ENCODE results near the gene PPDPF. TPM values are rescaled to one million over a fixed set of nuclear protein-coding genes. Genes with fewer than 3 reads are reported as not detected.

PPDPF gene
- polyA plus RNA-seq, 3 donors = 13.4 to 39.9 (median 26.1) TPM

DNA sequence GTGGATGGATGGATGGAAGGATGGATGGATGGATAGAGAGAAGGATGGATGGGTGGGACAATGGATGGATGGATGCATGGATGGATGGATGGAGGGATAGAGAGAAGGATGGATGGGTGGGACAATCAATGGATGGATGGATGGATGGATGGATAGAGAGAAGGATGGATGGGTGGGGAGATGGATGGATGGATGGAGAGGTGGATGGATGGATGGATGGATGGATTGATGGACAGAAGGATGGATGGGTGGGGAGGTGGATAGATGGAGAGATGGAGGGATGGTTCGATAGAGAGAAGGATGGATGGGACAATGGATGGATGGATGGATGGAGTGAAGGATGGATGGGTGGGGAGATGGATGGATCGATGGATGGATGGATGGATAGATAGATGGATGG is 28.0 kb upstream of the PPDPF start:
- 100% methylated on average over 2 of the region's 2 CpGs for whole genome bisulfite sequencing (ENCODE audit: insufficient coverage)
- no peak overlapping the region for H3K27ac ChIP-seq (ENCODE audit: low read depth in 1 of 2, low read length in 2 of 2)
- no peak overlapping the region for H3K4me3 Mint-ChIP-seq
- H2AFZ ChIP-seq (ENCODE audit: insufficient read depth, low read depth, low read length, poor library complexity, severe bottlenecking) = no peak overlapping the region
- H3K4me3 ChIP-seq (replicated peaks in 1 of 3; ENCODE audit: low read depth in 2 of 3, low read length in 3 of 3) = no peak overlapping the region
- no peak for TF ChIP-seq CTCF (IDR thresholded peaks at IDR 0.05)
- no peaks in the 10 kb centered on the region for H3K79me2 ChIP-seq (ENCODE audit: insufficient read depth, low read length)
- peaks cover 5% of the 10 kb centered on the region for H3K4me1 Mint-ChIP-seq
- intact Hi-C loops (cut with micrococcal nuclease) = no loop called here
- peaks cover 0 to 4% (median 3%) of the 10 kb centered on the region in 7 donors for H3K9me3 Mint-ChIP-seq
- peaks cover 9 to 34% of the 10 kb centered on the region in 2 donors for H3K27me3 ChIP-seq (ENCODE audit: control insufficient read depth in 2 of 2, insufficient read depth in 2 of 2, low read length in 2 of 2)
- no peak for DNase-seq
- H3K4me2 ChIP-seq (replicated peaks; ENCODE audit: extremely low read depth, low read length, poor library complexity, severe bottlenecking) = no peak overlapping the region
- no peaks in the 10 kb centered on the region for H3K36me3 ChIP-seq (replicated peaks in 1 of 2; ENCODE audit: control insufficient read depth in 1 of 2, insufficient read depth in 2 of 2, low read length in 2 of 2)
- peaks cover 31 to 62% (median 40%) of the 10 kb centered on the region in 3 donors for H3K27me3 Mint-ChIP-seq (ENCODE audit: low read depth in 3 of 3)
- no peaks in the 10 kb centered on the region for H3K9me3 ChIP-seq (replicated peaks in 1 of 2; ENCODE audit: control insufficient read depth in 1 of 2, insufficient read depth in 1 of 2, low read length in 2 of 2)
- no peak overlapping the region for H3K27ac Mint-ChIP-seq
- peaks cover 4 to 7% of the 10 kb centered on the region in 2 donors for H3K4me1 ChIP-seq (ENCODE audit: control insufficient read depth in 1 of 2, insufficient read depth in 2 of 2, low read length in 2 of 2)
- no peak overlapping the region for H3K9ac ChIP-seq (ENCODE audit: insufficient read depth, low read length, poor library complexity, severe bottlenecking)
- H3K36me3 Mint-ChIP-seq = no peaks in the 10 kb centered on the region
- no peaks in the 10 kb centered on the region for H4K20me1 ChIP-seq (ENCODE audit: insufficient read depth, low read length)

- no peak for TF ChIP-seq CTCF (IDR thresholded peaks at IDR 0.05)
- intact Hi-C loops (cut with micrococcal nuclease) = no loop called here
- Histone ChIP-seq H3K9me3 (replicated peaks in 1 of 2; ENCODE audit: control insufficient read depth in 1 of 2, insufficient read depth in 1 of 2, low read length in 2 of 2) (no peaks in the 10 kb centered on the region), H3K4me3 (replicated peaks in 1 of 3; ENCODE audit: low read depth in 2 of 3, low read length in 3 of 3) (no peak overlapping the region), H3K4me2 (replicated peaks; ENCODE audit: extremely low read depth, low read length, poor library complexity, severe bottlenecking) (no peak overlapping the region), H4K20me1 (ENCODE audit: insufficient read depth, low read length) (no peaks in the 10 kb centered on the region), H2AFZ (ENCODE audit: insufficient read depth, low read depth, low read length, poor library complexity, severe bottlenecking) (no peak overlapping the region), H3K79me2 (ENCODE audit: insufficient read depth, low read length) (no peaks in the 10 kb centered on the region), H3K4me1 (ENCODE audit: control insufficient read depth in 1 of 2, insufficient read depth in 2 of 2, low read length in 2 of 2) (peaks cover 4 to 10% of the 10 kb centered on the region in 2 donors), H3K27me3 (ENCODE audit: control insufficient read depth in 2 of 2, insufficient read depth in 2 of 2, low read length in 2 of 2) (peaks cover 9 to 35% of the 10 kb centered on the region in 2 donors), H3K27ac (ENCODE audit: low read depth in 1 of 2, low read length in 2 of 2) (no peak overlapping the region), H3K9ac (ENCODE audit: insufficient read depth, low read length, poor library complexity, severe bottlenecking) (no peak overlapping the region), H3K36me3 (replicated peaks in 1 of 2; ENCODE audit: control insufficient read depth in 1 of 2, insufficient read depth in 2 of 2, low read length in 2 of 2) (no peaks in the 10 kb centered on the region)
- peaks cover 35 to 62% (median 41%) of the 10 kb centered on the region in 3 donors for H3K27me3 Mint-ChIP-seq (ENCODE audit: low read depth in 3 of 3)
- H3K36me3 Mint-ChIP-seq = no peaks in the 10 kb centered on the region
- H3K27ac Mint-ChIP-seq = no peak overlapping the region
- H3K4me3 Mint-ChIP-seq = no peak overlapping the region
- H3K4me1 Mint-ChIP-seq = peaks cover 5% of the 10 kb centered on the region
- H3K9me3 Mint-ChIP-seq = peaks cover 0 to 4% (median 3%) of the 10 kb centered on the region in 7 donors
- WGBS (ENCODE audit: insufficient coverage) = 95% methylated on average over 14 of the region's 14 CpGs
- no peak for DNase-seq
Observed at GRCh38 chr20:63492982-63493381, 27.6 kb upstream of the PPDPF start.
